ENCODE results near the gene PPP1R14D.

Gene PPP1R14D

GRCh38 chr15:40790718-40791117 is 37.8 kb downstream of the PPP1R14D start:
- Histone ChIP-seq H3K4me2 (ENCODE audit: low read length) (no peak overlapping the region), H3K4me3 (ENCODE audit: low read length) (no peak overlapping the region), H3K36me3 (ENCODE audit: insufficient read depth, low read length) (peaks cover 7% of the 10 kb centered on the region), H3K4me1 (ENCODE audit: control insufficient read depth, insufficient read depth, low read length) (peaks cover 38% of the 10 kb centered on the region), H3K9ac (ENCODE audit: low read depth, low read length) (no peak overlapping the region), H3K27me3 (ENCODE audit: control insufficient read depth, insufficient read depth, low read length) (no peaks in the 10 kb centered on the region), H3K9me3 (replicated peaks; ENCODE audit: low read length) (no peaks in the 10 kb centered on the region)

GRCh38 chr15:40789999-40790398 is 38.5 kb downstream of the PPP1R14D start:
- peaks cover 38% of the 10 kb centered on the region for H3K4me1 ChIP-seq (ENCODE audit: control insufficient read depth, insufficient read depth, low read length)
- H3K4me3 ChIP-seq (ENCODE audit: low read length): no peak overlapping the region
- no peaks in the 10 kb centered on the region for H3K27me3 ChIP-seq (ENCODE audit: control insufficient read depth, insufficient read depth, low read length)
- no peak overlapping the region for H3K9ac ChIP-seq (ENCODE audit: low read depth, low read length)
- no peak overlapping the region for H3K4me2 ChIP-seq (ENCODE audit: low read length)
- H3K9me3 ChIP-seq (replicated peaks; ENCODE audit: low read length): no peaks in the 10 kb centered on the region
- H3K36me3 ChIP-seq (ENCODE audit: insufficient read depth, low read length): peaks cover 7% of the 10 kb centered on the region

GRCh38 chr15:40789119-40789518 is 39.4 kb downstream of the PPP1R14D start:
- Histone ChIP-seq H3K4me1 (ENCODE audit: control insufficient read depth, insufficient read depth, low read length) (peaks cover 37% of the 10 kb centered on the region), H3K9ac (ENCODE audit: low read depth, low read length) (no peak overlapping the region), H3K4me3 (ENCODE audit: low read length) (no peak overlapping the region), H3K4me2 (ENCODE audit: low read length) (no peak overlapping the region), H3K36me3 (ENCODE audit: insufficient read depth, low read length) (peaks cover 11% of the 10 kb centered on the region), H3K9me3 (replicated peaks; ENCODE audit: low read length) (no peaks in the 10 kb centered on the region), H3K27me3 (ENCODE audit: control insufficient read depth, insufficient read depth, low read length) (no peaks in the 10 kb centered on the region)

- H3K27me3 ChIP-seq (ENCODE audit: control insufficient read depth, insufficient read depth, low read length): no peaks in the 10 kb centered on the region
- no peak overlapping the region for H3K4me3 ChIP-seq (ENCODE audit: low read length)
- peaks cover 26% of the 10 kb centered on the region for H3K4me1 ChIP-seq (ENCODE audit: control insufficient read depth, insufficient read depth, low read length)
- H3K4me2 ChIP-seq (ENCODE audit: low read length): peak overlapping the region; percentile 36
- peak overlapping the region; percentile 17 for H3K9ac ChIP-seq (ENCODE audit: low read depth, low read length)
- peaks cover 11% of the 10 kb centered on the region for H3K36me3 ChIP-seq (ENCODE audit: insufficient read depth, low read length)
- H3K9me3 ChIP-seq (replicated peaks; ENCODE audit: low read length): no peaks in the 10 kb centered on the region
Observed at GRCh38 chr15:40787991-40788390, 40.5 kb downstream of the PPP1R14D start.

GRCh38 chr15:40787344-40787841 is 41.1 kb downstream of the PPP1R14D start:
- no peaks in the 10 kb centered on the region for H3K9me3 ChIP-seq (replicated peaks; ENCODE audit: low read length)
- H3K27me3 ChIP-seq (ENCODE audit: control insufficient read depth, insufficient read depth, low read length): no peaks in the 10 kb centered on the region
- peaks cover 25% of the 10 kb centered on the region for H3K4me1 ChIP-seq (ENCODE audit: control insufficient read depth, insufficient read depth, low read length)
- peaks cover 8% of the 10 kb centered on the region for H3K36me3 ChIP-seq (ENCODE audit: insufficient read depth, low read length)
- H3K4me3 ChIP-seq (ENCODE audit: low read length): no peak overlapping the region
- H3K9ac ChIP-seq (ENCODE audit: low read depth, low read length): peak overlapping the region; percentile 17
- peak overlapping the region; percentile 36 for H3K4me2 ChIP-seq (ENCODE audit: low read length)

GRCh38 chr15:40785814-40786213 is 42.7 kb downstream of the PPP1R14D start:
- H3K4me1 ChIP-seq (ENCODE audit: control insufficient read depth, insufficient read depth, low read length): peaks cover 24% of the 10 kb centered on the region
- H3K4me3 ChIP-seq (ENCODE audit: low read length): no peak overlapping the region
- peaks cover 3% of the 10 kb centered on the region for H3K36me3 ChIP-seq (ENCODE audit: insufficient read depth, low read length)
- no peak overlapping the region for H3K9ac ChIP-seq (ENCODE audit: low read depth, low read length)
- H3K9me3 ChIP-seq (replicated peaks; ENCODE audit: low read length): no peaks in the 10 kb centered on the region
- H3K27me3 ChIP-seq (ENCODE audit: control insufficient read depth, insufficient read depth, low read length): no peaks in the 10 kb centered on the region
- no peak overlapping the region for H3K4me2 ChIP-seq (ENCODE audit: low read length)

- Histone ChIP-seq H3K4me3 (ENCODE audit: low read length) (no peak overlapping the region), H3K9ac (ENCODE audit: low read depth, low read length) (no peak overlapping the region), H3K4me1 (ENCODE audit: control insufficient read depth, insufficient read depth, low read length) (peaks cover 20% of the 10 kb centered on the region), H3K9me3 (replicated peaks; ENCODE audit: low read length) (no peaks in the 10 kb centered on the region), H3K4me2 (ENCODE audit: low read length) (no peak overlapping the region), H3K36me3 (ENCODE audit: insufficient read depth, low read length) (peaks cover 3% of the 10 kb centered on the region), H3K27me3 (ENCODE audit: control insufficient read depth, insufficient read depth, low read length) (no peaks in the 10 kb centered on the region)
Observed at GRCh38 chr15:40785164-40785563, 43.3 kb downstream of the PPP1R14D start.

GRCh38 chr15:40782609-40783227 is 45.8 kb downstream of the PPP1R14D start:
- Histone ChIP-seq H3K4me3 (ENCODE audit: low read length) (no peak overlapping the region), H3K27me3 (ENCODE audit: control insufficient read depth, insufficient read depth, low read length) (no peaks in the 10 kb centered on the region), H3K9ac (ENCODE audit: low read depth, low read length) (no peak overlapping the region), H3K4me2 (ENCODE audit: low read length) (no peak overlapping the region), H3K4me1 (ENCODE audit: control insufficient read depth, insufficient read depth, low read length) (peaks cover 16% of the 10 kb centered on the region), H3K36me3 (ENCODE audit: insufficient read depth, low read length) (peaks cover 22% of the 10 kb centered on the region), H3K9me3 (replicated peaks; ENCODE audit: low read length) (no peaks in the 10 kb centered on the region)

- H3K36me3 ChIP-seq (ENCODE audit: insufficient read depth, low read length): peaks cover 59% of the 10 kb centered on the region
Observed at GRCh38 chr15:40776537-40777141, 51.9 kb downstream of the PPP1R14D start.

GRCh38 chr15:40775740-40776536 is 52.6 kb downstream of the PPP1R14D start:
- H3K4me1 ChIP-seq (ENCODE audit: control insufficient read depth, insufficient read depth, low read length): peaks cover 10% of the 10 kb centered on the region
- no peak overlapping the region for H3K9ac ChIP-seq (ENCODE audit: low read depth, low read length)
- peaks cover 66% of the 10 kb centered on the region for H3K36me3 ChIP-seq (ENCODE audit: insufficient read depth, low read length)

More at GRCh38 chr15:40776537-40777141, 51.9 kb downstream of the PPP1R14D start:
- H3K27me3 ChIP-seq (ENCODE audit: control insufficient read depth, insufficient read depth, low read length): no peaks in the 10 kb centered on the region
- H3K4me1 ChIP-seq (ENCODE audit: control insufficient read depth, insufficient read depth, low read length): peaks cover 10% of the 10 kb centered on the region
- peak overlapping the region; percentile 46 for H3K4me2 ChIP-seq (ENCODE audit: low read length)
- no peaks in the 10 kb centered on the region for H3K9me3 ChIP-seq (replicated peaks; ENCODE audit: low read length)
- H3K4me3 ChIP-seq (ENCODE audit: low read length): no peak overlapping the region
- H3K9ac ChIP-seq (ENCODE audit: low read depth, low read length): peak overlapping the region; percentile 50

GRCh38 chr15:40775007-40775406 is 53.5 kb downstream of the PPP1R14D start:
- no peak overlapping the region for H3K4me2 ChIP-seq (ENCODE audit: low read length)
- no peaks in the 10 kb centered on the region for H3K27me3 ChIP-seq (ENCODE audit: control insufficient read depth, insufficient read depth, low read length)
- peaks cover 69% of the 10 kb centered on the region for H3K36me3 ChIP-seq (ENCODE audit: insufficient read depth, low read length)

More at GRCh38 chr15:40775740-40776536, 52.6 kb downstream of the PPP1R14D start:
- no peaks in the 10 kb centered on the region for H3K9me3 ChIP-seq (replicated peaks; ENCODE audit: low read length)
- peak overlapping the region; percentile 46 for H3K4me2 ChIP-seq (ENCODE audit: low read length)
- no peak overlapping the region for H3K4me3 ChIP-seq (ENCODE audit: low read length)
- no peaks in the 10 kb centered on the region for H3K27me3 ChIP-seq (ENCODE audit: control insufficient read depth, insufficient read depth, low read length)

More at GRCh38 chr15:40775007-40775406, 53.5 kb downstream of the PPP1R14D start:
- H3K4me3 ChIP-seq (ENCODE audit: low read length): no peak overlapping the region
- H3K9ac ChIP-seq (ENCODE audit: low read depth, low read length): no peak overlapping the region
- peaks cover 10% of the 10 kb centered on the region for H3K4me1 ChIP-seq (ENCODE audit: control insufficient read depth, insufficient read depth, low read length)
- H3K9me3 ChIP-seq (replicated peaks; ENCODE audit: low read length): no peaks in the 10 kb centered on the region
